RPMI7951 (cell line): ENCODE results near the gene HIVEP3. TPM values are rescaled to one million over a fixed set of nuclear protein-coding genes. Genes with fewer than 3 reads are reported as not detected.
A peak's percentile ranks its signal among the peaks of the same experiment; 100 is the strongest.
"Not testable (repeated sequence)": the region's sequence is repeated elsewhere in the genome, so short reads cannot be mapped to it uniquely, and the experiment has no call there.

Experiments used
- DNase-seq: peaks from one replicate; pipeline ENCODE4 v3.0.0-alpha.2; 2012; ENCODE audit warnings: low read depth
- total RNA-seq: library from RNA; depleted of rRNA; stranded (reverse); fragments of >200 nt; shearing (Covaris generic); gene quantifications from 2 replicates; pipeline ENCODE4 v1.2.3, GENCODE V29; 2014

The HIVEP3 gene
- total RNA-seq, 1 experiment from 2014 or later, result 4.1 TPM

- not testable (repeated sequence) for DNase-seq
Measured at GRCh38 chr1:41921271-41921670, 2.5 kb upstream of the HIVEP3 start.

- peak; percentile 85 for DNase-seq
Measured at GRCh38 chr1:41920658-41921057, 1.9 kb upstream of the HIVEP3 start.

DNA sequence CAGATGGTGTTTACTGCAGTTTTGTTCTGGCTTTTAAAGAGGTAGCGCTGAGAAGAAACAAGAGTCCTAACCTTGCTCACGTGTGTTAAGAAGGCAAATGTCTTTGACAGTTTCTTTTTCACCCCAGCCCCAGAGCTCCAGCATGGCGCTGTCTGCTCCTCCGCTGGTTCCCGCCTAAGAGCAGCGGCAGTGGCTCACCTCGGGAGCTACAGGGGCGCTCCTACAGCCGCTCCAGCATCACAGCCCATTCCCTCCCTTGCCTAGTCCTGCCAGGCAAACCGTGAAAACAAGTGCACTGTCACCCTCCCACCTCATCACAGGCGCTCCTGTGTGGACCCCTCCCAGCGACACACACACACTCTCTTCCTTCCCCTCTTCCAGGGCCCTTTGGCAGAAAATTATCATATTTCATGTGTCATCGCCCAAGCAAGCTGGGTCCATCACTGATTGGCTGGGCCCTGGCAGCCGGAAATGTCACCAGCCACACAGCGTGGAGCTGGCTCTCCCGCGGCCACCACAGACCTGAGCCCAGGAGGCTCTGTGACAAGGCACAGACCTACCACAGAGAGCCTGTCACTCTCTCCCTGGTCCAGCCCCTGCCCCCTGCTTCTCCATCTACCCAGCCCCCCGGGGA, 1.2 kb upstream of the HIVEP3 start:
- peak; percentile 74 for DNase-seq

- DNase-seq, result no peak
Measured at GRCh38 chr1:41919131-41919530, 409 bp upstream of the HIVEP3 start.

DNA sequence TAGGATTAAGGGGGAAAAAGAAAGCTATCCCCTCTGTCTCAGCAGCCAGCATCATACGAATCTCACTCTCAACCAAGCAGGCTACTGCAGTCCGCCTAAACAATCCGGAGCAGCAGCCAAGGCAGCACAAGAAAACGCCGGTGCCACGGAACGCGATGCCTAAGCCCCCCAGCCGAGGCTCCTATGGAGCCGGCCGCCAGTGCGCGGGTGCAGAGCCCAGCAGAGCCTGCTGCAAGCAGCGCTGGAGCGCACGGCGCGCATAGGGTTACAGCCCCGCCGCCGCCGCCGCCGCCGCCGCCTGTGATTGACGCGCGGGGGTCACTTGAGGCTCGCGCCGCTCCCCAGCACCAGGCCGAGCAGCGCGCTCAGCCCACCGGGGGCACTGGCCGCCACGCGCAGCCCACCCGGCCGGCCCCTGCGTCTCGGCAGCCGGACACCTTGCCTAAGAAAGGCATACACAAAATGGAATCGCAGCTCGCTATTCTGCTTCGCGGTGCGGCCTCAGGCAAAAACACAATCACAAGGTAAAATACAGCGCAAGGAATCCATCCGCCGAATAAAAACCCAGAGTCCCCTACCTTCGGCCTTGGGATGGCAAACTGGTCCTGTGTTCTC, 780 bp downstream of the HIVEP3 start:
- peak; percentile 47 for DNase-seq

GRCh38 chr1:41917076-41917475, 1.6 kb downstream of the HIVEP3 start:
- no peak for DNase-seq

- DNase-seq, result peak; percentile 52
Measured at GRCh38 chr1:41915786-41916571, 2.7 kb downstream of the HIVEP3 start.

GRCh38 chr1:41914516-41914915, 4.2 kb downstream of the HIVEP3 start:
- DNase-seq, result no peak

DNA sequence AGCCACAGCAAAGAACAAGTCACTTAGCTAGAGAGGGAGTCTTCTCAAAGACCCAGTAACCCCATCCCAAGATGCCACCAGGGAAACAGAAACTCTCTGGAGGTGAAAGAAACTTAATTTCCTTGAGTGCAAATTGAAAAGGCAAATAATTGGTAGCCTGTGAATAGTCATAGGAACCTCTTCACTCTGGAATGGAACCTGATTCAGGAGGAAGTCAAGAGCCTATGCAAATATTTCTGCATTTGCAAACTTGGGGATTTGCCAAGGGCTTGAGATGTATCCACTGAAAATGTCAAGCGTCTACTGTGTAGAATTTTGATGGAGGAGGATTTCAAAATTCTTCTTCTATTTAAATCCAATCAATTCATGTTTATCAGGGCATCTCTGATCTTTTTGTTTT, 5.7 kb downstream of the HIVEP3 start:
- no peak for DNase-seq

GRCh38 chr1:41908288-41908895, 10.3 kb downstream of the HIVEP3 start:
- DNase-seq, result no peak

DNA sequence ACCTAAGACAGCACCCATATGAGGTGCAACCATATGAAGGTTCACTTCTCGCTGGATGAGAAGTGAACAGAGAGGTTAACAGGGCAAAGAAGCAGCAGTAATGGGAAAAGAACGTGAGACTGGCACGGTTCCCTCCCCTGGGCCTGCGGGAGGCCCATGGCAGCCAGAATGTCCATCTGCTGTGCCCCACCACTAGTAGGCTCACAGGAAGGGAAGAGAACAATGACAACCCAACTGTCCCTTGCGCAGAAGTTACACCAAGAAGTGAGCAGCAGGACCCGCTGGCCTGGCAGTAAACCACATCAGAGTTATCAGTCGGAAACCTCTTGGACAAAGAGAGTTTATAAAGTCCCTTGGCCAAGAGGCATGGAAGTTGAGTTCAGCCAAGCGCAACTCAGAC, 11.3 kb downstream of the HIVEP3 start:
- no peak for DNase-seq

- DNase-seq, result no peak
Measured at GRCh38 chr1:41906943-41907342, 11.8 kb downstream of the HIVEP3 start.

DNA sequence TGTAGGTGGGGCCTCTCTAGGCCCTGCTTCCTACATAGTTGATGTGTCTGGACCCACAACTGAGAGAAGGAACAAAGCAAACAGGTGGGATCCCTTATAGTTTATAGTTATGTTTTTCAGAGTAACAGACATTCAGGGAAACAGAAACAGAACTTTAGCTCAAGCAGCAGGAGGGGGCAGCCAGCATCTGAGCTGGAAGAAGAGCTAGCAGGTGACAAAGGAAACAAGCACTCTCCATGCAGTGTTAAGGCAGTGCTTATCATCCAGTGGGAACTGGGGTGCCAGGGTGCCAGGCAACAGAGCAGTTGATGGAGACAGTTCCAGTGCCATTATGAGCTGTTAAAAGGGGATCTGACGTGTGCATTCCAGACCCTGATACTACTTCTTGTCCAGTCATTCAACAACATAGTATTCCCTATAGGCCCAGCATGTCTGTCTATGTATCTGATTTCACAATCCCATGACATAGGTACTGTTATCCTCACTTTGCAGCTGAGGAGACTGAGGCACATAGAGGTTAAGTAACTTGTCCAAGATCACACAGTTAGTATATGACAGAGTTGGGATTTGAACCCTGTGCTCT, 13.5 kb downstream of the HIVEP3 start:
- DNase-seq, result no peak

DNA sequence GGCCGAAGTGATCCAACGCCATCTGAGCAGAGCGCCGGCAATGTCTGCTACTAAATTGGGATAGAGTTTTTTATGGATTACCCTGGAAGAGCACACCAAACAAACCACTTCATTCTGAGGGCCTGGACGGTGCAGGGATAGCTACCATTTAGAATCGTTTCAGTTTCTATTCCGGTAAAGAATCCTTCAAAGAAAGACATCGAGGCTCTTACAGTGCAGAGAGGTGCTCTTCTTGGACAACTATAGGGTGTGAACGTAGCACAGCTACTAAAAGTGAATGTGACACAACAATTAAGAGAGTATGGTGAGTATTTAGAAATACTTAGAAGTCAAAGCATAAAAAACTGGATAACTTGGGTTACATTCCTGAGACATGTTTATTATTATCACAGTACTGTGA, 16.1 kb downstream of the HIVEP3 start:
- no peak for DNase-seq

DNA sequence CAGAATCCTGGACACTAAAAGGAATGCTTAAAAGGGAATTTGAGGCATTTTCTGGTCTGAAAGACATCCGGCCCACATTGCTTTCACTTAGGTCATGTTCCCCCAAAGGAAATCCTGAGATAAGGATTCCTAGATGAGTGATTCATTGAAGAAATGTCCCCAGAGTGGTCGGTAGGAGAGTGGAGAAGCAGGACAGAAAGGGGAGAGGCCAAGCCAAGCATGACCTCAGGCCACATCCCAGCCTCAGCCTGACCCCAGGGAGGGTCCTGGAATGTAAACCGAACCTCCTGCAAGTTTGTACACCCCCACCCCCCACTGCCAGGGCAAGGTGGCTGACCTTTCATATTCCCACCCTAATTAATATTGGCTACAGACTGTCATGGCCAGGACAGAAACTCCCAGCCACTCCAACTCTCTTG, 16.6 kb downstream of the HIVEP3 start:
- DNase-seq, result peak; percentile 94

DNA sequence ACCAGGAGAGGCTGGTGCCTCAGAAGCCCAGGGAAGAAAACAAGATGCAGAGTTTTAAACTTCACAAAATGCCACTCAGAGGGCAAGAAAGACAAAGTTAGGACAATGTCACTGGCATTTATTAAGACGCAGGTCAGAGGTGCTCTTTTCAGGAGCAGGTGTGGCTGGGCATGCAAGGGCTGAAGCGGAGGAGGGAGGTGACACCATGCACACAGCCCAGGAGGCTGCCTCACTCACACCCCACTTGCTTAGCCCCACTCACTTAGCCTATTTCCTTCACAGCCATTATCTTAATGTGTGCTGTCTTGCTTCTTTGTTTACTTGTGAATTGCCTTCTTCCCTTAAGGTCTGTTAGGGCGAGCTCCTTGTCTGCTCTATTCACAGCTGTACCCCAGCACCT, 17.2 kb downstream of the HIVEP3 start:
- no peak for DNase-seq

GRCh38 chr1:41900603-41901444, 17.9 kb downstream of the HIVEP3 start:
- DNase-seq, result peak; percentile 94

- peak; percentile 68 for DNase-seq
Measured at GRCh38 chr1:41898191-41898713, 20.5 kb downstream of the HIVEP3 start.

DNA sequence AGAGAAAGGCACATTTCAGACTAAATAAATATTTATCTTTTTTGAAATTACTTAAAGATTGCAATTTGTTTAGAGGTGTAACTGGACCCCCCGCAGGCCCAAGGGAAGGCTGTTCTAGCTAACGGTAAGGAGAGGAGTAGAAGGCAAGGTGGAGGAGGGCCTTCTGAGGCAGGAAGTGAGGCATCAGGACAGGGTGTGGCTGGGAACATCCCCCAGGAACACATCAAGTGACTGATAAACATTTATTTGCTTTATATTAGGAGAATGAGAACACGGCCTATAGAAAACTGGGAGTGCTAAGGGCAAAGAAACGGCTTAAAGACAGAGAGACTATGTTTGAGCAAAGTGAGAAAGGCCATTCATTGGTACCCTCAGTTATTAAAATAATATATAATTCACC, 23.2 kb downstream of the HIVEP3 start:
- no peak for DNase-seq

GRCh38 chr1:41894808-41895483, 23.8 kb downstream of the HIVEP3 start:
- DNase-seq, result no peak
